Kidney epithelial cell (primary cell): ENCODE measurements around the gene SLC27A3. TPM values are rescaled to one million over a fixed set of nuclear protein-coding genes. Genes with fewer than 3 reads are reported as not detected.

Experiments
- DNase-seq: peaks from one replicate; pipeline ENCODE4 v3.0.0-alpha.2; 2010; ENCODE audit warnings: low read depth
- H3K27me3 ChIP-seq: 2 replicates; pipeline ENCODE4 v1.6.0; 2011; ENCODE audit warnings: low read length; ENCODE audit not compliant: control insufficient read depth, insufficient read depth
- H3K36me3 ChIP-seq: 2 replicates; pipeline ENCODE4 v1.5.1; 2011; ENCODE audit warnings: low read length; ENCODE audit not compliant: control insufficient read depth, insufficient read depth
- H3K4me3 ChIP-seq: 2 replicates; pipeline ENCODE4 v1.5.1; 2011; ENCODE audit warnings: low read depth, mild to moderate bottlenecking, control low read depth, low read length
- CTCF ChIP-seq: IDR thresholded peaks from 2 replicates; pipeline ENCODE4 v1.5.1; 2011; ENCODE audit warnings: mild to moderate bottlenecking, moderate library complexity, low read length, control low read depth, inconsistent platforms; ENCODE audit not compliant: insufficient read depth, poor library complexity, severe bottlenecking
- total RNA-seq: library from RNA; depleted of rRNA; stranded (reverse); fragments of >200 nt; gene quantifications from 2 replicates; pipeline ENCODE4 v1.2.3, GENCODE V29; 2015

SLC27A3 gene
- total RNA-seq, 1 donor from 2014 or later = 2.7 TPM

- no peak for TF ChIP-seq CTCF
- H3K27me3 ChIP-seq = no peaks in the 10 kb centered on the region
- H3K4me3 ChIP-seq = no peak overlapping the region
- DNase-seq = no peak
- H3K36me3 ChIP-seq = no peaks in the 10 kb centered on the region
Measured at GRCh38 chr1:153733970-153734369, 41.2 kb upstream of the SLC27A3 start.

GRCh38 chr1:153734396-153735089, 40.7 kb upstream of the SLC27A3 start:
- Histone ChIP-seq H3K4me3 (no peak overlapping the region), H3K27me3 (no peaks in the 10 kb centered on the region), H3K36me3 (no peaks in the 10 kb centered on the region)
- TF ChIP-seq CTCF = no peak
- no peak for DNase-seq

- H3K4me3 ChIP-seq = no peak overlapping the region
- no peaks in the 10 kb centered on the region for H3K27me3 ChIP-seq
- no peak for TF ChIP-seq CTCF
- H3K36me3 ChIP-seq = no peaks in the 10 kb centered on the region
- no peak for DNase-seq
Measured at GRCh38 chr1:153735090-153735420, 40.2 kb upstream of the SLC27A3 start.

- DNase-seq = no peak
- Histone ChIP-seq H3K27me3 (no peaks in the 10 kb centered on the region), H3K4me3 (no peak overlapping the region), H3K36me3 (no peaks in the 10 kb centered on the region)
- TF ChIP-seq CTCF = no peak
Measured at GRCh38 chr1:153741986-153742385, 33.2 kb upstream of the SLC27A3 start.

- Histone ChIP-seq H3K4me3 (no peak overlapping the region), H3K36me3 (no peaks in the 10 kb centered on the region), H3K27me3 (no peaks in the 10 kb centered on the region)
- peak; percentile 95 for DNase-seq
- no peak for TF ChIP-seq CTCF
Measured at GRCh38 chr1:153742411-153743142, 32.6 kb upstream of the SLC27A3 start.
